Measurements from ENCODE around the gene PPP2R5E. TPM values are rescaled to one million over a fixed set of nuclear protein-coding genes. Genes with fewer than 3 reads are reported as not detected.

The PPP2R5E gene
- total and polyA plus RNA-seq, 11 donors: 6.2 to 44.2 (median 31.3) TPM

- H3K36me3 ChIP-seq: peaks cover 0 to 6% (median 0%) of the 10 kb centered on the region in 9 donors
- H3K9me3 ChIP-seq: no peaks in the 10 kb centered on the region
- DNase-seq (no peak), ATAC-seq (peak in 2 of 4 donors; percentile 46)
- WGBS, 4 donors: 54 to 72% (median 62%) methylated on average over 4 of the region's 4 CpGs
- H3K27ac ChIP-seq: no peak overlapping the region
- intact Hi-C loops (cut with DNase I): no loop called here
- no peak overlapping the region for H3K4me3 ChIP-seq
- no peaks in the 10 kb centered on the region for H3K27me3 ChIP-seq
- no peak for TF ChIP-seq POLR2A (IDR thresholded peaks at IDR 0.05)
- TF ChIP-seq, protein P1, sequence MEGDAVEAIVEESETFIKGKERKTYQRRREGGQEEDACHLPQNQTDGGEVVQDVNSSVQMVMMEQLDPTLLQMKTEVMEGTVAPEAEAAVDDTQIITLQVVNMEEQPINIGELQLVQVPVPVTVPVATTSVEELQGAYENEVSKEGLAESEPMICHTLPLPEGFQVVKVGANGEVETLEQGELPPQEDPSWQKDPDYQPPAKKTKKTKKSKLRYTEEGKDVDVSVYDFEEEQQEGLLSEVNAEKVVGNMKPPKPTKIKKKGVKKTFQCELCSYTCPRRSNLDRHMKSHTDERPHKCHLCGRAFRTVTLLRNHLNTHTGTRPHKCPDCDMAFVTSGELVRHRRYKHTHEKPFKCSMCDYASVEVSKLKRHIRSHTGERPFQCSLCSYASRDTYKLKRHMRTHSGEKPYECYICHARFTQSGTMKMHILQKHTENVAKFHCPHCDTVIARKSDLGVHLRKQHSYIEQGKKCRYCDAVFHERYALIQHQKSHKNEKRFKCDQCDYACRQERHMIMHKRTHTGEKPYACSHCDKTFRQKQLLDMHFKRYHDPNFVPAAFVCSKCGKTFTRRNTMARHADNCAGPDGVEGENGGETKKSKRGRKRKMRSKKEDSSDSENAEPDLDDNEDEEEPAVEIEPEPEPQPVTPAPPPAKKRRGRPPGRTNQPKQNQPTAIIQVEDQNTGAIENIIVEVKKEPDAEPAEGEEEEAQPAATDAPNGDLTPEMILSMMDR (IDR thresholded peaks at IDR 0.05): no peak
- peaks cover 0 to 33% (median 15%) of the 10 kb centered on the region in 12 donors for H3K4me1 ChIP-seq
Measured at GRCh38 chr14:63513756-63514155, 29.4 kb downstream of the PPP2R5E start.

- H3K36me3 ChIP-seq: peaks cover 0 to 6% (median 0%) of the 10 kb centered on the region in 9 donors
- no peak for DNase-seq
- H3K27ac ChIP-seq: no peak overlapping the region
- H3K27me3 ChIP-seq: no peaks in the 10 kb centered on the region
- H3K4me1 ChIP-seq: peaks cover 0 to 40% (median 15%) of the 10 kb centered on the region in 12 donors
- no peaks in the 10 kb centered on the region for H3K9me3 ChIP-seq
- intact Hi-C loops (cut with DNase I): no loop called here
- ATAC-seq: no peak
- no peak for TF ChIP-seq POLR2A (IDR thresholded peaks at IDR 0.05)
- TF ChIP-seq, protein P1 (IDR thresholded peaks at IDR 0.05): no peak
- no peak overlapping the region for H3K4me3 ChIP-seq
Measured at GRCh38 chr14:63512861-63513260, 30.3 kb downstream of the PPP2R5E start.

DNA sequence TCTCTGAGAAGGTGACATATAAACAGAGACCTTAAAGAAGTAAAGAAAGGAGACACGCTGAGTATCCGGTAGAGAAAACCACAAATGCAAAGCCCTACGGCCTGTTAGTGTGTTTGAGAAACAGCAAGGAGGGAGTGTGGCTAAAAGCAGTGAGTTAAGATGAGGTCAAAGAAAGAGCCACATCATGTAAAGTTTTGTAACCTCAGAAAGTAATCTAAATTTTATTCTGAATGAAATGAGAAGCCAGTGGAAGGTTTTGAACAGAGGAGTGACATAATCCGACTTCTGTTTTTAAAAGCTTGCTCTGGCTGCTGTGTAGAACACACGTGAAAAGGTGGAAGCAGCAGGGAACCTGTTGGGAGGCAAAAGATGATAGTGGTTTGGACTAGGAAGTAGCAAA, 32.6 kb downstream of the PPP2R5E start:
- TF ChIP-seq, protein P1 (IDR thresholded peaks at IDR 0.05): no peak
- TF ChIP-seq POLR2A (IDR thresholded peaks at IDR 0.05): no peak
- Histone ChIP-seq H3K27me3 (no peaks in the 10 kb centered on the region), H3K36me3 (peaks cover 0 to 6% (median 0%) of the 10 kb centered on the region in 9 donors), H3K4me1 (peaks cover 0 to 31% (median 9%) of the 10 kb centered on the region in 12 donors), H3K4me3 (no peak overlapping the region), H3K27ac (no peak overlapping the region), H3K9me3 (peaks cover 0 to 4% (median 0%) of the 10 kb centered on the region in 12 donors)
- intact Hi-C loops (cut with DNase I): no loop called here
- DNase-seq: no peak
- no peak for ATAC-seq
- WGBS, 4 donors: 84 to 92% (median 89%) methylated on average over 5 of the region's 5 CpGs

DNA sequence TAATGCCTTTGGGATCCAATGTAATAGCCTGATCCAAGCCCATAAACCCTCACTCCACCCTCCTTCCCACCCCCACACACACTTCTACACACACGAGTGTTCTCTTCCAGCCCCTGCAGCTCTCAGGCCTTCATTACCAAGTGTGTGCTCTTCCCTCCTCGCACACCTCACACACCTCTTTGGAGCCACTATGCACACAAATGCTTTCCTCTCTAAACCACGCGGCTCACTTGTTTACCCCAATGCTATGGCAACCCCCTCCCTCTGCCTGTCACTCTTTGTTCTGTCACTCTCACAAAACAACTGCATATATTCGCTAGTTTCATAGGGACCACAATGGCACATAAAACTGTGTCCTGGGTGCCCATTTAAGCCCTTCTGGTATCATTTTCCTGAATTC, 35.1 kb downstream of the PPP2R5E start:
- Histone ChIP-seq H3K4me1 (peaks cover 0 to 11% (median 0%) of the 10 kb centered on the region in 12 donors), H3K27ac (no peak overlapping the region), H3K27me3 (no peaks in the 10 kb centered on the region), H3K4me3 (no peak overlapping the region), H3K36me3 (peaks cover 0 to 6% (median 0%) of the 10 kb centered on the region in 9 donors), H3K9me3 (peaks cover 0 to 4% (median 0%) of the 10 kb centered on the region in 12 donors)
- TF ChIP-seq, protein P1 (IDR thresholded peaks at IDR 0.05): no peak
- TF ChIP-seq POLR2A (IDR thresholded peaks at IDR 0.05): no peak
- intact Hi-C loops (cut with DNase I): no loop called here
- ATAC-seq: peak in 1 of 4 donors; percentile 16
- DNase-seq: no peak
- WGBS, 4 donors: 78 to 86% (median 80%) methylated on average over 5 of the region's 5 CpGs
